Left colon (tissue), 2 donors: ENCODE results near the gene ALOX12B. TPM values are rescaled to one million over a fixed set of nuclear protein-coding genes. Genes with fewer than 3 reads are reported as not detected.
"Not testable (repeated sequence)": the region's sequence is repeated elsewhere in the genome, so short reads cannot be mapped to it uniquely, and the experiment has no call there.

Source experiments
- ATAC-seq: fragments of 200-7000 bp; cut with Tn5 transposase; one replicate; pipeline ENCODE4 v1.9.1; 2020; ENCODE audit warnings: mild to moderate bottlenecking, moderate library complexity
- DNase-seq, 2 donors: peaks; one replicate each; pipeline ENCODE4 v3.0.0-alpha.2; 2020
- intact Hi-C, 2 donors: fragments of 100-400 bp; cut with DNase I in 1 of 2; cut with micrococcal nuclease in 1 of 2; formaldehyde crosslinking; loops; one replicate each; pipeline versions ENCODE4 v1.11.2 to v1.14.0; 2022; cut with DNase I, micrococcal nuclease
- total RNA-seq, 2 donors: library from RNA; stranded (reverse); fragmentation: NEBNext Ultra II Directional; extraction: Animal tissue kit (Norgen Biotek cat#: 25700); gene quantifications; one replicate each; pipeline ENCODE4 v1.2.1, GENCODE V29; 2021
- donor health status: DM: no; HTN: no; CAD: no.
- donor health status: DM: yes; HTN: yes; CAD: no.

ALOX12B gene
- total RNA-seq, 2 donors from 2014 or later: 0.82 TPM; not detected in 1

- ATAC-seq (peak; percentile 40), DNase-seq (peak; percentile 62 to 80)
- intact Hi-C loops: no loop called here
These were observed 13.7 kb downstream of the ALOX12B start for GRCh38 chr17:8073627-8074484.

DNA sequence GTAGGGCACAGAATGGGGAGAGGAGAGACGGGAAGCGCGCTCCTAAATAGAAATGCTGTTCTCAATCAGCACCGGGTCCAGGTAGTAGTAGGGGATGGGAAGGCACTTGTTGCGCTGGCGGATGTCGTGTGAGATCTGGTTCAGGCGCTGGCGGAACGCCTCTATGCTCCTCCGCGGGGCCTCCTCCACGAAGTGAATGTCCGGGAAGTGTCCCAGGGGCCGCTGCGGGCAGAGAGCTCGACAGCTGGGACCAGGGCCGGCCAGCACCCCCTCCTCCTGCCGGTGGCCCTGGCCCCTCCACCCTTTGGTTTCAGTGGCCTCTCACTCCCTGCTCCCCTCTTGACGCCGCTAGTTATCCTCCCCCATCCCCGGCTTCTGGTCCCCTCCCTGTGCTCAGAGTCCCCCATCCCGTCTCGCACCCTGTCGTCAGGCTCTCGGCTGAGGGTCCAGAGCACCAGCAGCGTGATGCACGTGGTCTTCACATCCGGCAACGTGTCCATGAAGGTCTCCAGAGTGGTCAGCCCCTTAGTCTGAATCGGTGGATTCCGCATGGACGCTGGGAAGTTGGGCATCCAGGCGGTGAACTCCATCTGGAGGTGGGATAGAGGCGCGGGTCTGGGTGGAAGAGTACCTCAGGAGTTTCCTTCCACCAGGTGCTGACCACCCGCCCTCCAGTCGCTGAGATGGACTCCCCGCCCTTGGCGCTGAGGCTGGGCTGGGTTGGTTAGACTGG is 14.6 kb downstream of the ALOX12B start:
- intact Hi-C loops: no loop called here
- ATAC-seq: no peak
- no peak for DNase-seq

DNA sequence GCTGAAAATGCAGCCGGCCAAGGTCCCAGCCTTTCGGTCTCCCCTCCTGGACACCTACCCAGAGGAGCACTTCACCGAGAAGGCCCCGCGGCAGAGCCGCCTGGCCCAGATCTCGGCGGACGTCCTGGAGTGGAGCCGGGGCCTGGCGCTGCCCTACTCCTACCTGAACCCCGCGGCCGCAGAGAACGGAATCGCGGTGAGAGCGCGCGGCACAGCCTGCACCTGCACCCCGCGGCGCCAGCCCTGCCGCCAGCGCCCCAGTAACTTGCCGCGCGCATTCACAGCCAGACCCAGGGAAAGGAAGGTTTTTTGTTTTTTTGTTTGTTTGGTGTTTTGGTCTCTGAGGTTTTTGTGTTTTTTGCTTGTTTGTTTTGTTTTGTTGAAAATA is 15.2 kb downstream of the ALOX12B start:
- DNase-seq (no peak), ATAC-seq (no peak)
- intact Hi-C loops: no loop called here

- ATAC-seq (no peak), DNase-seq (no peak)
- intact Hi-C loops: no loop called here
These were observed 16.0 kb downstream of the ALOX12B start for GRCh38 chr17:8071496-8071895.

- intact Hi-C loops: no loop called here
- ATAC-seq (peak; percentile 88), DNase-seq (peak; percentile 69 to 80)
These were observed 18.0 kb downstream of the ALOX12B start for GRCh38 chr17:8069587-8069860.

GRCh38 chr17:8068736-8069586 is 18.6 kb downstream of the ALOX12B start:
- peak; percentile 64 for ATAC-seq
- intact Hi-C loops: no loop called here
- DNase-seq: peak; percentile 69 to 77

DNA sequence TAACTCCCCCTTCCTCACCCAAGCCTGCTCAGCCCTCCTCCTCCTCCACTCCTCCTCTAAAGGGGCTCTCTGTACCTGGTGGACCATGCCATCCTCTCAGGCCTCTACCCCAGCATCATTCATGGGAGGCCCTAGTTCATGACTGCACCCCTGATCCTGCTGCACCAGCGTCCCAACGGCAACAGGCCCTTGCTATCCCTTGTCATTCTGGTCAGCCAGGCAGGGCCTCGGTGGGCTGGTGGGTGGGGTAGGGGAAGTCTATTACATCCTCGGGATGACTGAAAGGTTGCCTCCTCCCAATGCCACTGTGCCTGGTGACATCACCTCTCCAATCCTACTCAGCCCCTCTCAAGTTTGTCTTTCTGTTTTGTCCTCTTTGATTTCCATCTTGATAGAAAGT is 19.7 kb downstream of the ALOX12B start:
- intact Hi-C loops: no loop called here
- ATAC-seq: no peak
- no peak for DNase-seq

- no peak for ATAC-seq
- intact Hi-C loops: no loop called here
- DNase-seq: no peak
These were observed 20.4 kb downstream of the ALOX12B start for GRCh38 chr17:8066841-8067775.

DNA sequence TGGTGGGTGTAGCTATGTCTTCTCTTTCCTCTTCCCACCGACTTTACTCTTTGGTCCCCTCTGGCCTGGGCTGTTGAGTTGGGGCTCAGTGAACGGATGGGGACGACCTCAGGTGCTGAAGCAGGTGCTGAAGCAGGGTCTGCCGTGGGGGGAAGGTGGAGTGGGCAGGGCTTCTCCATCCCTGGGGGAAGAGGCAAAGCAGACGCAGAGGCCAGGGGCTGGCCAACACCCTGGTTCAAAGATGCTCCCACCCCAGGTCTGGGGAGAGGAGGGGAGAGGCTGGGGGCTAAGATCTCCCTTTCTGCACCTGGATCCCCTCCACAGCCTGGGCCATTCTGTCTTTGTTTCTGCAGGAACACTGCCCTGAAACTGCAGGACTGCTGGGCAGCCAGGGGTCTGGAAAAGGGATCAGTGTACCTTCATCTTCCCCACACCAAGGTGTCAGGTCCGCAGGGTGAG is 22.9 kb downstream of the ALOX12B start:
- no peak for DNase-seq
- intact Hi-C loops: no loop called here
- ATAC-seq: no peak

DNA sequence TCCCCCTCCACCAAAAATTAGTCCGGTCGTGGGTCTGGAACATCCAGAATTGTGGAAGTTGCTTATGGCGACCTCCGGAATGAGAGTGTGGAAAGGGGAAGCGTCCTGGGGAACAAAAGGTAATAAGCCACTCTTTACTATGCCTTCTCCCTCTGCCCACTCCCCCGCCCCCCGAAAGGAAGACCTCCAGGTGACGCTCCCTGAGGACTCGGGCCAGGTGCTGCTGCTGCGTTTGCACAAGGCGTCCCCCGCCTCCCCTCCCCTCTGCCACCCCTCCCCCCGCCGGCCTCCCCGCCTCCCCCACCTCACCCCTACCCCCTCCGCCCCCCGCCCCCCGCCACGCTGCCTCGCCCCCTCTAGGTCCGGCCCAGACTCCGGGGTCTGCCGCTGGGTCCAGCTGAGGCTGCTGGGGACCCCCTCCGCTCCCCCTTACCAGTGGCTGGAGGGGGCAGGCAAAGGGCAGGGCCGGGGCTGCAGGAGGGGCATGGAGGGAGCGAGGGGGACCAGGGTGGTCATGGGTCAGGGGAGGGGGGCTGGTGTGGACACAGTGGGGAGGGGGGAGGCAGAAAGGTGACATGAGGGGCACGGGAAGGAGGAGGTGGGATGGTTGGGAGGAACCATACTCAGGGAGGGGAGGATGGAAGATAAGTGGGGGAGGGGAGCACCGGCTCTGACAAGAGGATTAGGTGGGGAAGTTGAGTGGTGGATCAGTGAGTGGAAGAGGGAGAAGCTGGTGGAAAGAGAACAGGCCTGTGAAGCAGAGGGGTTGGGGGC is 23.6 kb downstream of the ALOX12B start:
- intact Hi-C loops: no loop called here

GRCh38 chr17:8062807-8063483 is 24.6 kb downstream of the ALOX12B start:
- DNase-seq (no peak), ATAC-seq (peak; percentile 65)
- intact Hi-C loops: no loop called here

More for the DNA sequence above, 23.6 kb downstream of the ALOX12B start:
- DNase-seq (no peak), ATAC-seq (no peak)

GRCh38 chr17:8062435-8062806 is 25.1 kb downstream of the ALOX12B start:
- no peak for DNase-seq
- intact Hi-C loops: no loop called here
- peak; percentile 61 for ATAC-seq

GRCh38 chr17:8061851-8062250 is 25.7 kb downstream of the ALOX12B start:
- intact Hi-C loops, DNase-seq, ATAC-seq: not testable (repeated sequence)

DNA sequence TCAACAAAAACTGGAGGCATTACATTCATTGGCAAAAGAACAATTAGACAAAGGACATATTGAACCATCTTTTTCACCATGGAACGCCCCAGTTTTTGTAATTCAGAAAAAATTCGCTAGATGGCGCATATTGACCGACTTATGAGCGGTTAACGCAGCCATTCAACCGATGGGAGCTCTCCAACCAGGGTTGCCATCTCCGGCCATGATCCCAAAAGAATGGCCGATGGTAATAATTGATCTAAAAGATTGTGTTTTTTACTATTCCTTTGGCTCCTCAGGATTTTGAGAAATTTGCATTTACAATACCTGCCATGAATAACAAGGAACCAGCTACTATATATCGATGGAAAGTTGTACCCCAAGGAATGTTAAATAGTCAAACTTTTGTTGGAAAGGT is 27.2 kb downstream of the ALOX12B start:
- ATAC-seq (peak; percentile 55), DNase-seq (peak in 1 of 2 donors; percentile 55)
- intact Hi-C loops: no loop called here

GRCh38 chr17:8059131-8059530 is 28.4 kb downstream of the ALOX12B start:
- ATAC-seq (no peak), DNase-seq (peak in 1 of 2 donors; percentile 18)
- intact Hi-C loops: no loop called here

GRCh38 chr17:8057691-8058114 is 29.8 kb downstream of the ALOX12B start:
- ATAC-seq: peak; percentile 66
- DNase-seq: peak in 1 of 2 donors; percentile 21
- intact Hi-C loops: no loop called here
